ENCODE data around the gene PATL2. TPM values are rescaled to one million over a fixed set of nuclear protein-coding genes. Genes with fewer than 3 reads are reported as not detected.

The PATL2 gene
- total RNA-seq, 1 donor: 1.8 TPM

DNA sequence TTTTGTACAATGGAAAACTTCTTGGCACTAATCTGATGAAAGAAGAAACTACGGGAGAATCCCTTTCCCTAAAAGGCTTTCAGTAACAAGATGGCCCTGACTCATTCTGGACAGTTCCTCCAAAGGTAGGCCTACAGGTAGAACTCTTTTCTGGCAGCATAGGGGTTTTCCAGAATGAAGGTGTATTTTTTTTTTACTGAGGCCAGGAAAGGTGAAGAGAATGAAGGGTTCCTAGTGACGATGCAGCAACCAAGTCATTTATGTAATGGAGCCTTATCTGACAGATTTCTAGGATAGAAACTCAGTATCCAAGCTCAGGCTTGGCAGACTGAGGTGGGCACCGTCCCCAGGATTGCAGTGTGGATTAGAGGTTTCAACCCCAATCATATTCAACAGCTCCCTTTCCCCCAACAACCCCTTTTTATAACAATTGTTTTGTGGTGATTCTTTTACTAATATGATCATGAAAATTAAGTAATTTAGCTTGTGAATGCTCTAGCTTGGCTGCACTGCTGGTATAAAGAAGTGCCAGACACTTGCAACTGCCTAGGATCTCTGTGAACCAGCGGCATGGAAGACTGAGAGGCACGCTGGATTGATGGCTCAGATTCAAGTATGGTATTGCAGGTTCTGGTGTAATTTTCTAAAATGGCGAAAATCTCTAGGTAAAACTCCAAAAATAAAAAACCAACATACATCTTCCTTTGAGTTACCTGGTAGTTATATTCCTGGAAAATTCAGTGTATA is 16.5 kb upstream of the PATL2 start:
- peaks cover 27% of the 10 kb centered on the region for H3K4me1 ChIP-seq (ENCODE audit: insufficient read depth, low read length)
- H3K4me3 ChIP-seq (ENCODE audit: insufficient read depth, low read length): no peak overlapping the region
- peaks cover 9% of the 10 kb centered on the region for H3K79me2 ChIP-seq (ENCODE audit: insufficient read depth, low read length)
- no peak overlapping the region for H3K4me2 ChIP-seq (ENCODE audit: insufficient read depth, low read length)
- H2AFZ ChIP-seq (ENCODE audit: low read length): no peak overlapping the region
- peak overlapping the region; percentile 69 for H3K27ac ChIP-seq (ENCODE audit: low read depth, low read length)
- H3K36me3 ChIP-seq (ENCODE audit: insufficient read depth, low read length): peaks cover 5% of the 10 kb centered on the region
- TF ChIP-seq, protein P1, sequence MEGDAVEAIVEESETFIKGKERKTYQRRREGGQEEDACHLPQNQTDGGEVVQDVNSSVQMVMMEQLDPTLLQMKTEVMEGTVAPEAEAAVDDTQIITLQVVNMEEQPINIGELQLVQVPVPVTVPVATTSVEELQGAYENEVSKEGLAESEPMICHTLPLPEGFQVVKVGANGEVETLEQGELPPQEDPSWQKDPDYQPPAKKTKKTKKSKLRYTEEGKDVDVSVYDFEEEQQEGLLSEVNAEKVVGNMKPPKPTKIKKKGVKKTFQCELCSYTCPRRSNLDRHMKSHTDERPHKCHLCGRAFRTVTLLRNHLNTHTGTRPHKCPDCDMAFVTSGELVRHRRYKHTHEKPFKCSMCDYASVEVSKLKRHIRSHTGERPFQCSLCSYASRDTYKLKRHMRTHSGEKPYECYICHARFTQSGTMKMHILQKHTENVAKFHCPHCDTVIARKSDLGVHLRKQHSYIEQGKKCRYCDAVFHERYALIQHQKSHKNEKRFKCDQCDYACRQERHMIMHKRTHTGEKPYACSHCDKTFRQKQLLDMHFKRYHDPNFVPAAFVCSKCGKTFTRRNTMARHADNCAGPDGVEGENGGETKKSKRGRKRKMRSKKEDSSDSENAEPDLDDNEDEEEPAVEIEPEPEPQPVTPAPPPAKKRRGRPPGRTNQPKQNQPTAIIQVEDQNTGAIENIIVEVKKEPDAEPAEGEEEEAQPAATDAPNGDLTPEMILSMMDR (IDR thresholded peaks at IDR 0.05; ENCODE audit: extremely low read depth, low read depth, low read length): no peak
- no peak for DNase-seq (ENCODE audit: insufficient read length, low spot score, missing footprints)
- H3K9me3 ChIP-seq (ENCODE audit: low read depth, low read length): no peaks in the 10 kb centered on the region
- no peaks in the 10 kb centered on the region for H4K20me1 ChIP-seq (ENCODE audit: insufficient read depth, low read length)
- H3K27me3 ChIP-seq (ENCODE audit: insufficient read depth, low read length): no peaks in the 10 kb centered on the region

DNA sequence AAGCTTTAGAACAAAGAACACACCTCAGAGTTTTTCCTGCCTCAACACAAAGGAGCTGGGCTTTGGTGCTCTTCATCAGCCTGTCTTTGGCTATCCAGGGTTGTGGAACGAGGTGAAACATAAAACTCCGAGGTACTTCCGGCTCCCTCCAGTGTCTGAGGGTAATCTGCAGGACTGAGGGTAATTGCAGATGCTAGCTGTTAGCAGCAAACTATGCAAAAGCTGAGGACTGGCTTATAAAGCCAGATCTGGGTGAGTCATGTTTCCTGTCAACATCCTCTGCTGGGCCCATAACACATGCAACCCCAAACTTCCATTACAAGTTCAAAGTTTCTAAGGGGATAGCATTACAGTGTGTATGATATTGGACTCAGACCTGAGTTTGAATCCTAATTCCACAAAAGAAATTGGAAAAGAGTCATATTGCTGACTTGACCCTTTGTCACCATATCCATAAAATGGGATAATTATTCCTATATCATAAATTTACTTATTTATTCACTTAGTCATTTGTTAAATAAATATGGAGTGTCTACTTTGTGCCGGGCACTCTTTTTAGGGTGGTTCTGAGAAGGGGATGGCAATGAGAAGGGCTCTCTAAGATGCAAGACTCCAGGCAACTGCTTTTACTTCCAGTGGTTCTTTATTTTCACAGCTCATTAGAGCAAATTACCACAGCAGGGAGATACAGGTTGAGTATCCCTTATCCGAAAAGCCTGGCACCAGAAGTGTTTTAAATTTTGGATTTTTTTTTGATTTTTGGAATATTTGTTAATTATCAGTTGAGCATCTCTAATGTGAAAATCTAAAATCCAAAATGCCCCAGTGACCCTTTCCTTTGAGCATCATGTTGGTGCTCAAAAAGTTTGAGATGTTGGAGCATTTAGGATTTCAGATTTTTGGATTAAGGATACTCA is 15.7 kb upstream of the PATL2 start:
- H3K4me3 ChIP-seq (ENCODE audit: insufficient read depth, low read length): no peak overlapping the region
- TF ChIP-seq, protein P1 (IDR thresholded peaks at IDR 0.05; ENCODE audit: extremely low read depth, low read depth, low read length): no peak
- H3K4me1 ChIP-seq (ENCODE audit: insufficient read depth, low read length): peaks cover 27% of the 10 kb centered on the region
- peaks cover 9% of the 10 kb centered on the region for H3K79me2 ChIP-seq (ENCODE audit: insufficient read depth, low read length)
- peak overlapping the region; percentile 53 for H3K4me2 ChIP-seq (ENCODE audit: insufficient read depth, low read length)
- no peaks in the 10 kb centered on the region for H4K20me1 ChIP-seq (ENCODE audit: insufficient read depth, low read length)
- DNase-seq (ENCODE audit: insufficient read length, low spot score, missing footprints): peak; percentile 88
- peak overlapping the region; percentile 69 for H3K27ac ChIP-seq (ENCODE audit: low read depth, low read length)
- H3K36me3 ChIP-seq (ENCODE audit: insufficient read depth, low read length): no peaks in the 10 kb centered on the region
- H3K27me3 ChIP-seq (ENCODE audit: insufficient read depth, low read length): no peaks in the 10 kb centered on the region
- no peaks in the 10 kb centered on the region for H3K9me3 ChIP-seq (ENCODE audit: low read depth, low read length)
- peak overlapping the region; percentile 42 for H2AFZ ChIP-seq (ENCODE audit: low read length)

DNA sequence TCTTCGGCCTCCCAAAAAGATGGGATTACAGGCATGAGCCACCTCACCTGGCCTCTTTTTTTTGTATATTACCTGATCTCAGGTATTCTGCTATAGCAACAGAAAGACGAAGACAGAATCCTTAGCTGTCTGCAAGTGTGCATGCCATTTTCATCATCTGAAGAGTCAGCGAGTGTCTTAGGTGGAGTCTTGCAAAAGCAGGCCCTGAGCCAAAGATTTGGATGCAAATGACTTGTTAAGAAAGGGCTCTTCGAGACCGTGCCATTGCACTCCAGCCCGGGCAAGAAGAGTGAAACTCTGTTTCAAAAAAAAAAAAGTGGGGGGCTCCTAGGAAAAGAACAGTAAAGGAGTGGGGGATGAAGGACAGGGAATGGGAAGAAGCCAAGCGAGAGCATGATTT is 15.0 kb upstream of the PATL2 start:
- Histone ChIP-seq H3K4me3 (ENCODE audit: insufficient read depth, low read length) (no peak overlapping the region), H4K20me1 (ENCODE audit: insufficient read depth, low read length) (no peaks in the 10 kb centered on the region), H3K4me2 (ENCODE audit: insufficient read depth, low read length) (peak overlapping the region; percentile 53), H3K9me3 (ENCODE audit: low read depth, low read length) (no peaks in the 10 kb centered on the region), H3K79me2 (ENCODE audit: insufficient read depth, low read length) (peaks cover 9% of the 10 kb centered on the region), H3K4me1 (ENCODE audit: insufficient read depth, low read length) (peaks cover 27% of the 10 kb centered on the region), H3K36me3 (ENCODE audit: insufficient read depth, low read length) (no peaks in the 10 kb centered on the region), H3K27me3 (ENCODE audit: insufficient read depth, low read length) (no peaks in the 10 kb centered on the region), H2AFZ (ENCODE audit: low read length) (peak overlapping the region; percentile 42), H3K27ac (ENCODE audit: low read depth, low read length) (peak overlapping the region; percentile 69)
- DNase-seq (ENCODE audit: insufficient read length, low spot score, missing footprints): no peak
- TF ChIP-seq, protein P1 (IDR thresholded peaks at IDR 0.05; ENCODE audit: extremely low read depth, low read depth, low read length): no peak

DNA sequence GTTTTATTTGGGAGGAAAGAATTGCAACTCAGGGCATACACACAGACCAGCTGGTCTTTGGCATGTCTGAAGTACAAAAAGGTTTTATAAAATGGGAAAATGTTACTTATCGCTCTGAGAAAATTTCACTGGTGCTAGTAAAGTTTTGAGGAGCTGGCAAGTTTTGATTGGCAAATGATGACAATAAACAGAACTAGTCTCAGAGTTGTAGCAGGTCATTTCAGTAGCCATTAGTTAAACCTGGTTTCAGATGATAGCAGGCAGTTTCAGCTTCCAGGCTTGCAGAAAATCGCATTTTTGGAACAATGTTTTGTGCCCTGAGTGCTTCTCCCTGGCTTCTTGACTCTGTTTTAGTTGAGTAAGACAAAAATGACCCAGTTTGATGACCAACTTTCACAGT is 10.9 kb upstream of the PATL2 start:
- Histone ChIP-seq H3K4me2 (ENCODE audit: insufficient read depth, low read length) (no peak overlapping the region), H3K36me3 (ENCODE audit: insufficient read depth, low read length) (peaks cover 20% of the 10 kb centered on the region), H4K20me1 (ENCODE audit: insufficient read depth, low read length) (no peaks in the 10 kb centered on the region), H3K4me3 (ENCODE audit: insufficient read depth, low read length) (no peak overlapping the region), H3K9me3 (ENCODE audit: low read depth, low read length) (no peaks in the 10 kb centered on the region), H3K27me3 (ENCODE audit: insufficient read depth, low read length) (no peaks in the 10 kb centered on the region), H3K27ac (ENCODE audit: low read depth, low read length) (no peak overlapping the region), H3K79me2 (ENCODE audit: insufficient read depth, low read length) (no peaks in the 10 kb centered on the region), H2AFZ (ENCODE audit: low read length) (peak overlapping the region; percentile 20), H3K4me1 (ENCODE audit: insufficient read depth, low read length) (peaks cover 11% of the 10 kb centered on the region)
- DNase-seq (ENCODE audit: insufficient read length, low spot score, missing footprints): no peak
- TF ChIP-seq, protein P1 (IDR thresholded peaks at IDR 0.05; ENCODE audit: extremely low read depth, low read depth, low read length): no peak

All from osteoblast (primary cell).